Activated naive CD4-positive, alpha-beta T cell treated with anti-CD3 and anti-CD28 coated beads, Interleukin-2, amount 50 U/mL, for 24 hours (primary cell): ENCODE data around the gene POLR3GL.

ENCODE experiments used
- H3K27ac Mint-ChIP-seq: one replicate; pipeline ENCODE4 v1.8.0; 2021; ENCODE audit warnings: mild to moderate bottlenecking, mixed read lengths
- H3K27me3 Mint-ChIP-seq: one replicate; pipeline ENCODE4 v1.8.0; 2021; ENCODE audit warnings: mixed read lengths
- H3K36me3 Mint-ChIP-seq: one replicate; pipeline ENCODE4 v1.8.0; 2021; ENCODE audit warnings: mixed read lengths
- H3K4me1 Mint-ChIP-seq: one replicate; pipeline ENCODE4 v1.8.0; 2021; ENCODE audit warnings: mixed read lengths
- H3K4me3 Mint-ChIP-seq: one replicate; pipeline ENCODE4 v1.8.0; 2021; ENCODE audit warnings: mild to moderate bottlenecking, mixed read lengths
- H3K9me3 Mint-ChIP-seq: one replicate; pipeline ENCODE4 v1.8.0; 2021; ENCODE audit warnings: mixed read lengths

The POLR3GL gene

GRCh38 chr1:145978854-145979745, 14.6 kb downstream of the POLR3GL start:
- Mint-ChIP-seq H3K9me3 (no peaks in the 10 kb centered on the region), H3K27me3 (no peaks in the 10 kb centered on the region), H3K4me3 (no peak overlapping the region), H3K4me1 (peaks cover 14% of the 10 kb centered on the region), H3K36me3 (no peaks in the 10 kb centered on the region), H3K27ac (no peak overlapping the region)

- H3K27me3 Mint-ChIP-seq: no peaks in the 10 kb centered on the region
- H3K4me1 Mint-ChIP-seq: peaks cover 6% of the 10 kb centered on the region
- H3K9me3 Mint-ChIP-seq: no peaks in the 10 kb centered on the region
- H3K27ac Mint-ChIP-seq: no peak overlapping the region
- no peaks in the 10 kb centered on the region for H3K36me3 Mint-ChIP-seq
- H3K4me3 Mint-ChIP-seq: no peak overlapping the region
Observed at GRCh38 chr1:145979746-145980456, 15.4 kb downstream of the POLR3GL start.

GRCh38 chr1:145980457-145980994, 16.0 kb downstream of the POLR3GL start:
- Mint-ChIP-seq H3K36me3 (no peaks in the 10 kb centered on the region), H3K27me3 (no peaks in the 10 kb centered on the region), H3K27ac (no peak overlapping the region), H3K4me1 (no peaks in the 10 kb centered on the region), H3K9me3 (no peaks in the 10 kb centered on the region), H3K4me3 (no peak overlapping the region)

- H3K27me3 Mint-ChIP-seq: no peaks in the 10 kb centered on the region
- H3K4me1 Mint-ChIP-seq: no peaks in the 10 kb centered on the region
- H3K27ac Mint-ChIP-seq: peak overlapping the region; percentile 91
- H3K4me3 Mint-ChIP-seq: no peak overlapping the region
- H3K9me3 Mint-ChIP-seq: no peaks in the 10 kb centered on the region
- H3K36me3 Mint-ChIP-seq: no peaks in the 10 kb centered on the region
Observed at GRCh38 chr1:145982010-145982723, 17.7 kb downstream of the POLR3GL start.

- Mint-ChIP-seq H3K27me3 (no peaks in the 10 kb centered on the region), H3K4me1 (peaks cover 9% of the 10 kb centered on the region), H3K4me3 (peak overlapping the region; percentile 52), H3K9me3 (no peaks in the 10 kb centered on the region), H3K27ac (peak overlapping the region; percentile 91), H3K36me3 (no peaks in the 10 kb centered on the region)
Observed at GRCh38 chr1:145983206-145983675, 18.8 kb downstream of the POLR3GL start.

GRCh38 chr1:145983960-145984830, 19.7 kb downstream of the POLR3GL start:
- Mint-ChIP-seq H3K4me1 (peaks cover 17% of the 10 kb centered on the region), H3K27ac (peak overlapping the region; percentile 91), H3K4me3 (peak overlapping the region; percentile 49), H3K36me3 (no peaks in the 10 kb centered on the region), H3K27me3 (no peaks in the 10 kb centered on the region), H3K9me3 (no peaks in the 10 kb centered on the region)

- Mint-ChIP-seq H3K4me1 (peaks cover 18% of the 10 kb centered on the region), H3K27ac (peak overlapping the region; percentile 90), H3K9me3 (no peaks in the 10 kb centered on the region), H3K27me3 (no peaks in the 10 kb centered on the region), H3K36me3 (no peaks in the 10 kb centered on the region), H3K4me3 (peak overlapping the region; percentile 49)
Observed at GRCh38 chr1:145985129-145985501, 20.6 kb downstream of the POLR3GL start.

- Mint-ChIP-seq H3K4me3 (peak overlapping the region; percentile 51), H3K36me3 (no peaks in the 10 kb centered on the region), H3K9me3 (no peaks in the 10 kb centered on the region), H3K27me3 (no peaks in the 10 kb centered on the region), H3K4me1 (peaks cover 24% of the 10 kb centered on the region), H3K27ac (peak overlapping the region; percentile 90)
Observed at GRCh38 chr1:145985502-145986439, 21.3 kb downstream of the POLR3GL start.

- no peaks in the 10 kb centered on the region for H3K27me3 Mint-ChIP-seq
- no peaks in the 10 kb centered on the region for H3K36me3 Mint-ChIP-seq
- H3K27ac Mint-ChIP-seq: no peak overlapping the region
- H3K4me1 Mint-ChIP-seq: peaks cover 32% of the 10 kb centered on the region
- H3K4me3 Mint-ChIP-seq: no peak overlapping the region
- no peaks in the 10 kb centered on the region for H3K9me3 Mint-ChIP-seq
Observed at GRCh38 chr1:145986551-145986950, 22.1 kb downstream of the POLR3GL start.

GRCh38 chr1:145987926-145988325, 23.4 kb downstream of the POLR3GL start:
- no peak overlapping the region for H3K4me3 Mint-ChIP-seq

GRCh38 chr1:145988773-145989172, 24.3 kb downstream of the POLR3GL start:
- Mint-ChIP-seq H3K27ac (peak overlapping the region; percentile 85), H3K36me3 (peaks cover 14% of the 10 kb centered on the region), H3K27me3 (no peaks in the 10 kb centered on the region), H3K4me3 (peak overlapping the region; percentile 43), H3K9me3 (no peaks in the 10 kb centered on the region), H3K4me1 (peaks cover 54% of the 10 kb centered on the region)

More at GRCh38 chr1:145987926-145988325, 23.4 kb downstream of the POLR3GL start:
- Mint-ChIP-seq H3K27ac (peak overlapping the region; percentile 25), H3K9me3 (no peaks in the 10 kb centered on the region), H3K4me1 (peaks cover 46% of the 10 kb centered on the region), H3K36me3 (peaks cover 8% of the 10 kb centered on the region), H3K27me3 (no peaks in the 10 kb centered on the region)

GRCh38 chr1:145990249-145990855, 25.9 kb downstream of the POLR3GL start:
- Mint-ChIP-seq H3K4me1 (peaks cover 59% of the 10 kb centered on the region), H3K36me3 (peaks cover 26% of the 10 kb centered on the region), H3K27ac (peak overlapping the region; percentile 92), H3K9me3 (no peaks in the 10 kb centered on the region), H3K27me3 (no peaks in the 10 kb centered on the region), H3K4me3 (no peak overlapping the region)

GRCh38 chr1:145991735-145992412, 27.4 kb downstream of the POLR3GL start:
- H3K27ac Mint-ChIP-seq: peak overlapping the region; percentile 88
- H3K4me3 Mint-ChIP-seq: peak overlapping the region; percentile 91
- H3K27me3 Mint-ChIP-seq: no peaks in the 10 kb centered on the region
- peaks cover 28% of the 10 kb centered on the region for H3K36me3 Mint-ChIP-seq
- no peaks in the 10 kb centered on the region for H3K9me3 Mint-ChIP-seq
- peaks cover 59% of the 10 kb centered on the region for H3K4me1 Mint-ChIP-seq
